Measurements from ENCODE around the gene PTH.

PTH gene

GRCh38 chr11:13448876-13449275, 46.9 kb downstream of the PTH start:
- no peak for DNase-seq (ENCODE audit: low read depth)

- DNase-seq (ENCODE audit: low read depth): no peak
These were observed 49.4 kb downstream of the PTH start for GRCh38 chr11:13446444-13446843.

- no peak for DNase-seq (ENCODE audit: low read depth)
These were observed 50.2 kb downstream of the PTH start for GRCh38 chr11:13445588-13445987.
